K562 (cell line): ENCODE measurements around the gene RHOC. TPM values are rescaled to one million over a fixed set of nuclear protein-coding genes. Genes with fewer than 3 reads are reported as not detected.

ENCODE experiments used
- ATAC-seq: fragments of 200-7000 bp; cut with Tn5 transposase; 3 replicates; pipeline ENCODE4 v1.9.1; 2020; ENCODE audit warnings: moderate library complexity
- BruUV-seq: library from RNA; stranded (reverse); fragments of 400-500 nt; replicated peaks from 2 replicates; lab custom pipeline; 2021; lab: Mats Ljungman, UMichigan
- CTCF ChIA-PET: fragments of 300-600 bp; formaldehyde crosslinking; extraction: SDS; loops from one replicate; lab custom pipeline; 2021; ENCODE audit warnings: low intra/inter-chr PET ratio; lab: Yijun Ruan, JAX
- POLR2A ChIA-PET: fragments of 300-600, 350-650 bp; sonication (Branson Sonifier 250); formaldehyde crosslinking; extraction: SDS; loops from one replicate; lab custom pipeline; 2021; ENCODE audit warnings: antibody characterized with exemption, inconsistent platforms; lab: Yijun Ruan, JAX
- DNase-seq, 4 experiments: peaks; one replicate each; pipeline versions ENCODE4 v3.0.0 to v3.0.0-alpha.2; 2011 to 2018; ENCODE audit warnings: low spot score in 3 of 4, mixed read lengths in 3 of 4; ENCODE audit errors: extremely low read depth in 1 of 4
- FAIRE-seq: peaks from 2 replicates; lab custom pipeline; 2011; peaks lifted over from hg19 to GRCh38; lab: Jason Lieb, UNC
- H2AFZ ChIP-seq: 2 replicates; pipeline ENCODE4 v1.6.0; 2011; ENCODE audit warnings: low read depth, low read length, control low read depth, inconsistent platforms
- H3K27ac ChIP-seq: fragments of 200-600 bp; 3 replicates; pipeline ENCODE4 v1.8.0; 2011; ENCODE audit warnings: low read depth, mild to moderate bottlenecking, control low read depth, inconsistent platforms, low read length, moderate library complexity, mixed read lengths; ENCODE audit errors: extremely low read depth
- H3K27me3 ChIP-seq, 2 experiments: fragments of 300-600 bp in 1 of 2; 2 replicates in 1 of 2; 3 replicates in 1 of 2; pipeline versions ENCODE4 v1.6.0 to v1.8.0; 2011; ENCODE audit warnings: inconsistent platforms in 2 of 2, low read length in 2 of 2, mild to moderate bottlenecking in 1 of 2, mixed read lengths in 1 of 2, moderate library complexity in 1 of 2; ENCODE audit not compliant: control insufficient read depth in 2 of 2, insufficient read depth in 2 of 2
- H3K36me3 ChIP-seq: fragments of 300-600 bp; 3 replicates; pipeline ENCODE4 v1.8.0; 2011; ENCODE audit warnings: mild to moderate bottlenecking, low read length, inconsistent platforms; ENCODE audit not compliant: control insufficient read depth, insufficient read depth
- H3K4me1 ChIP-seq, 2 experiments: fragments of 200-600 bp in 1 of 2; replicated peaks in 1 of 2; 2 replicates in 1 of 2; 3 replicates in 1 of 2; pipeline versions ENCODE4 v1.5.1 to v1.8.0; 2011; ENCODE audit warnings: inconsistent platforms in 2 of 2, low read length in 2 of 2, mild to moderate bottlenecking in 1 of 2, mixed read lengths in 1 of 2, moderate library complexity in 1 of 2; ENCODE audit not compliant: control insufficient read depth in 2 of 2, insufficient read depth in 2 of 2
- H3K4me2 ChIP-seq: 2 replicates; pipeline ENCODE4 v1.6.1; 2011; ENCODE audit warnings: low read length, control low read depth, inconsistent platforms, mixed read lengths; ENCODE audit not compliant: insufficient read depth
- H3K4me3 ChIP-seq: fragments of 200-600 bp; sonication (generic), shearing (Covaris generic); 2 replicates; pipeline ENCODE4 v1.5.1; 2016; ENCODE audit warnings: control low read depth, inconsistent platforms
- H3K79me2 ChIP-seq: fragments of 200-600 bp; 3 replicates; pipeline ENCODE4 v1.8.0; 2011; ENCODE audit warnings: low read length, inconsistent platforms; ENCODE audit not compliant: control insufficient read depth, insufficient read depth
- H3K9ac ChIP-seq, 2 experiments: 2 replicates each; pipeline versions ENCODE4 v1.6.0 to v1.6.1; 2011; ENCODE audit warnings: low read depth in 2 of 2, low read length in 2 of 2, control low read depth in 1 of 2, inconsistent platforms in 1 of 2, mild to moderate bottlenecking in 1 of 2, mixed read lengths in 1 of 2; ENCODE audit not compliant: insufficient read depth in 1 of 2
- H3K9me1 ChIP-seq: one replicate; pipeline ENCODE4 v1.6.0; 2011; ENCODE audit warnings: inconsistent platforms, mild to moderate bottlenecking, low read length, moderate library complexity; ENCODE audit not compliant: control insufficient read depth, insufficient read depth
- H3K9me3 ChIP-seq: replicated peaks from 2 replicates; pipeline ENCODE4 v1.5.1; 2011; ENCODE audit warnings: low read depth, low read length, inconsistent platforms; ENCODE audit not compliant: control insufficient read depth, insufficient read depth
- H4K20me1 ChIP-seq: replicated peaks from 2 replicates; pipeline ENCODE4 v1.6.1; 2011; ENCODE audit warnings: low read length, inconsistent platforms, mixed read lengths; ENCODE audit not compliant: control insufficient read depth, insufficient read depth
- CC2D1A ChIP-seq: fragments of 450-650 bp; IDR thresholded peaks from 2 replicates; pipeline ENCODE4 v1.6.1; 2017; ENCODE audit warnings: mild to moderate bottlenecking
- DDX20 ChIP-seq: fragments of 450-650 bp; IDR thresholded peaks from 2 replicates; pipeline ENCODE4 v1.6.1; 2016; ENCODE audit warnings: missing genetic modification characterization, low read depth, mild to moderate bottlenecking, missing compliant biosample characterization, moderate library complexity
- GABPB1 ChIP-seq: sonication (generic); formaldehyde crosslinking; IDR thresholded peaks from 2 replicates; pipeline ENCODE4 v1.8.0; 2022; ENCODE audit warnings: mild to moderate bottlenecking, missing genetic modification reagents
- IFI16 ChIP-seq: fragments of 250-450 bp; sonication (Bioruptor Pico); IDR thresholded peaks from 2 replicates; pipeline ENCODE4 v2.1.2; 2022; ENCODE audit warnings: mild to moderate bottlenecking, inconsistent platforms
- KDM4B ChIP-seq, 2 experiments: fragments of 450-650 bp in 1 of 2; sonication (generic) in 1 of 2; IDR thresholded peaks; 2 replicates each; pipeline ENCODE4 v1.6.1; 2016 to 2017; ENCODE audit warnings: borderline replicate concordance in 2 of 2, antibody characterized with exemption in 1 of 2, low read depth in 1 of 2, mild to moderate bottlenecking in 1 of 2
- KLF1 ChIP-seq: fragments of 450-650 bp; IDR thresholded peaks from 2 replicates; pipeline ENCODE4 v1.6.1; 2016; ENCODE audit warnings: missing genetic modification characterization, missing compliant biosample characterization
- POLR3G ChIP-seq: IDR thresholded peaks from 2 replicates; pipeline ENCODE4 v1.6.1; 2011; ENCODE audit not compliant: insufficient read length, insufficient replicate concordance; ENCODE audit errors: extremely low read depth
- RB1 ChIP-seq: fragments of 450-650 bp; IDR thresholded peaks from 2 replicates; pipeline ENCODE4 v1.6.1; 2017; ENCODE audit warnings: low read depth, mild to moderate bottlenecking
- RBM25 ChIP-seq: fragments of 200-400 bp; formaldehyde crosslinking; IDR thresholded peaks from 2 replicates; pipeline ENCODE4 v1.6.1; 2018; ENCODE audit warnings: low read length, low read depth, moderate library complexity; ENCODE audit not compliant: severe bottlenecking
- YBX1 ChIP-seq: fragments of 450-650 bp; IDR thresholded peaks from 2 replicates; pipeline ENCODE4 v1.7.1; 2016; ENCODE audit warnings: mild to moderate bottlenecking
- ZNF57 ChIP-seq: fragments of 450-650 bp; formaldehyde crosslinking; IDR thresholded peaks from 2 replicates; pipeline ENCODE4 v1.4.0; 2020; ENCODE audit warnings: mild to moderate bottlenecking, moderate library complexity
- ZNF766 ChIP-seq: fragments of 200-800 bp; sonication (Bioruptor generic); conservative IDR thresholded peaks from 2 replicates; pipeline ENCODE4 v1.6.1; 2016; ENCODE audit warnings: missing genetic modification characterization, missing compliant biosample characterization
- ZNF830 ChIP-seq: fragments of 250-450 bp; sonication (Bioruptor Pico); IDR thresholded peaks from 2 replicates; pipeline ENCODE4 v1.5.0; 2021; ENCODE audit warnings: mild to moderate bottlenecking
- WGBS: fragments of 100-300 bp; shearing (Covaris generic); methylation state at CpG from one replicate; pipeline ENCODE4 v1.1.6; 2016; ENCODE audit warnings: low coverage, mixed read lengths; ENCODE audit not compliant: insufficient coverage; ENCODE audit errors: missing lambda C conversion rate; 5-methylcytosine and 5-hydroxymethylcytosine counted together
- in situ Hi-C: fragments of 300-500 bp; cut with MboI; formaldehyde crosslinking; loops from 4 replicates; pipeline ENCODE4 v1.15.0; 2018; ENCODE audit warnings: inconsistent platforms, mixed read lengths
- intact Hi-C: fragments of 100-400 bp; cut with micrococcal nuclease; formaldehyde crosslinking; loops from 2 replicates; pipeline ENCODE4 v1.14.2; 2022
- polyA plus RNA-seq, 8 experiments: library from polyadenylated mRNA; depleted of rRNA in 4 of 8; stranded (reverse) in 5 of 8; unstranded in 3 of 8; fragments of >200 nt; fragmentation: Nextera tagmentation in 2 of 8; fragmentation: Illumina TruSeq in 1 of 8; extraction: Ambion mirVana in 2 of 8; extraction: Trizol in 1 of 8; gene quantifications; 2 replicates each; pipeline versions ENCODE4 v1.2.1 to v1.2.3, GENCODE V29; 2011 to 2014; ENCODE audit warnings: inconsistent platforms in 1 of 8, missing spikeins in 1 of 8
- total RNA-seq, 7 experiments: library from RNA; depleted of rRNA in 6 of 7; stranded (reverse); fragments of >200 nt in 6 of 7; fragmentation: Illumina TruSeq in 2 of 7; extraction: Trizol in 2 of 7; gene quantifications; 2 replicates each; pipeline versions ENCODE4 v1.2.1 to v1.2.3, GENCODE V29; 2011 to 2021; ENCODE audit warnings: low replicate concordance in 1 of 7
- TF ChIP-seq, protein P1 (sequence below): sonication (generic); formaldehyde crosslinking; IDR thresholded peaks from 2 replicates; pipeline ENCODE4 v1.8.1; 2023; ENCODE audit warnings: mild to moderate bottlenecking, missing genetic modification reagents
- TF ChIP-seq, protein P2 (sequence below): sonication (generic); formaldehyde crosslinking; IDR thresholded peaks from 2 replicates; pipeline ENCODE4 v1.8.0; 2022; ENCODE audit warnings: missing genetic modification reagents, mild to moderate bottlenecking, moderate library complexity, borderline replicate concordance
- TF ChIP-seq, protein P3 (sequence below), 3 experiments: IDR thresholded peaks in 2 of 3; conservative IDR thresholded peaks in 1 of 3; 2 replicates each; pipeline ENCODE4 v1.5.1; 2011 to 2012; ENCODE audit warnings: low read length in 3 of 3, mild to moderate bottlenecking in 3 of 3, control low read depth in 2 of 3, improper control_type of control experiment in 1 of 3, inconsistent platforms in 1 of 3, low read depth in 1 of 3, mixed read lengths in 1 of 3, moderate library complexity in 1 of 3; ENCODE audit not compliant: insufficient read depth in 2 of 3

The RHOC gene
- total and polyA plus RNA-seq, 9 of the 15 experiments (the other 6 are each of a cell fraction or from before 2014, with no cell fraction given) = 35.2 to 364 (median 204) TPM

DNA sequence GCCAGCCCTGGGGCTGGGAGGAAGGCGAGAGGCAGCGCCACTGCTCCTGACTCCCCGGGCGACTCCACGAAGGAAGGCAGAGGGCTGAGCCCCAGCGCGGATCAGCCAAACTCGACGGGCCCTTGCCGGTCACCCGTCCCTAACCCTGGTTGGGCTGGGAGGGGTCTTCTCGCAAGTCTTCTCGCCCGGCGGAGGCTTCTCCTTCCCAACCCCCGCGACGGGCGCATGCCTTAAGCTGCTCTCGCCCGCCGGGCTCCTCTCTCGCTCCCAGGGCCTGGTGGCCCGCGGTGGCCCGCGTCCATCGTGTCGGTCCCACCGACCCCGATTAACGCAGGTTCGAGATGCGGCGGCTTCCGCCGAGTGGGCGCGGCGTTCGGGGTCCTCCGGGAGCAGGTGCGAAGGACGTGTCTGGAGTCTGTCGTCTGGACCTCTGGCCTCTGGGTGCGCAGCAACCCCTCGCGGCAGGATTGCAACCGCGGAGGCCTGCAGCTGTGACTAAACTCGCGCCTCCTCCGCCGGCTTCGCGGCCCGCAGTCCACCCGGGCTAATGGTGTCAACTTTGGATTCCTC, 37.2 kb upstream of the RHOC start:
- in situ Hi-C loops = no loop called here
- ATAC-seq (no peak), DNase-seq (no peak), FAIRE-seq (no peak)
- Histone ChIP-seq H3K36me3 (no peaks in the 10 kb centered on the region), H3K4me3 (no peak overlapping the region), H3K4me1 (peaks cover 0 to 11% of the 10 kb centered on the region in 2 experiments; a peak in 1 of 5 replicates), H3K79me2 (no peaks in the 10 kb centered on the region), H3K4me2 (no peak overlapping the region), H4K20me1 (no peaks in the 10 kb centered on the region), H3K27me3 (peaks cover 32 to 64% of the 10 kb centered on the region in 2 experiments), H3K9me3 (no peaks in the 10 kb centered on the region), H3K9me1 (no peaks in the 10 kb centered on the region), H2AFZ (no peak overlapping the region), H3K27ac (no peak overlapping the region), H3K9ac (no peak overlapping the region)
- ChIA-PET POLR2A (interaction anchor here (0.6 to 0.8 kb wide), 2 partner anchors 20 to 107 kb away, joined by 3 read pairs; no protein-coding TSS in a partner anchor), CTCF (no interaction called here)
- TF ChIP-seq ZNF830 (CRISPR knock-in tag) (no peak), GABPB1 (CRISPR knock-in tag) (no peak), KLF1 (no peak), IFI16 (CRISPR knock-in tag) (no peak), YBX1 (no peak), ZNF57 (CRISPR knock-in tag) (no peak), RBM25 (no peak), ZNF766 (CRISPR knock-in tag) (no peak), POLR3G (no peak), DDX20 (no peak), KDM4B (IDR thresholded peaks at IDR 0.05; ENCODE audit: borderline replicate concordance in 2 of 2, low read depth in 1 of 2) (no peak), CC2D1A (no peak), RB1 (no peak)
- TF ChIP-seq, protein P1, sequence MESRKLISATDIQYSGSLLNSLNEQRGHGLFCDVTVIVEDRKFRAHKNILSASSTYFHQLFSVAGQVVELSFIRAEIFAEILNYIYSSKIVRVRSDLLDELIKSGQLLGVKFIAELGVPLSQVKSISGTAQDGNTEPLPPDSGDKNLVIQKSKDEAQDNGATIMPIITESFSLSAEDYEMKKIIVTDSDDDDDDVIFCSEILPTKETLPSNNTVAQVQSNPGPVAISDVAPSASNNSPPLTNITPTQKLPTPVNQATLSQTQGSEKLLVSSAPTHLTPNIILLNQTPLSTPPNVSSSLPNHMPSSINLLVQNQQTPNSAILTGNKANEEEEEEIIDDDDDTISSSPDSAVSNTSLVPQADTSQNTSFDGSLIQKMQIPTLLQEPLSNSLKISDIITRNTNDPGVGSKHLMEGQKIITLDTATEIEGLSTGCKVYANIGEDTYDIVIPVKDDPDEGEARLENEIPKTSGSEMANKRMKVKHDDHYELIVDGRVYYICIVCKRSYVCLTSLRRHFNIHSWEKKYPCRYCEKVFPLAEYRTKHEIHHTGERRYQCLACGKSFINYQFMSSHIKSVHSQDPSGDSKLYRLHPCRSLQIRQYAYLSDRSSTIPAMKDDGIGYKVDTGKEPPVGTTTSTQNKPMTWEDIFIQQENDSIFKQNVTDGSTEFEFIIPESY (CRISPR knock-in tag) = peak; percentile 92
- TF ChIP-seq, protein P2, sequence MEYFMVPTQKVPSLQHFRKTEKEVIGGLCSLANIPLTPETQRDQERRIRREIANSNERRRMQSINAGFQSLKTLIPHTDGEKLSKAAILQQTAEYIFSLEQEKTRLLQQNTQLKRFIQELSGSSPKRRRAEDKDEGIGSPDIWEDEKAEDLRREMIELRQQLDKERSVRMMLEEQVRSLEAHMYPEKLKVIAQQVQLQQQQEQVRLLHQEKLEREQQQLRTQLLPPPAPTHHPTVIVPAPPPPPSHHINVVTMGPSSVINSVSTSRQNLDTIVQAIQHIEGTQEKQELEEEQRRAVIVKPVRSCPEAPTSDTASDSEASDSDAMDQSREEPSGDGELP = no peak
- TF ChIP-seq, protein P3, sequence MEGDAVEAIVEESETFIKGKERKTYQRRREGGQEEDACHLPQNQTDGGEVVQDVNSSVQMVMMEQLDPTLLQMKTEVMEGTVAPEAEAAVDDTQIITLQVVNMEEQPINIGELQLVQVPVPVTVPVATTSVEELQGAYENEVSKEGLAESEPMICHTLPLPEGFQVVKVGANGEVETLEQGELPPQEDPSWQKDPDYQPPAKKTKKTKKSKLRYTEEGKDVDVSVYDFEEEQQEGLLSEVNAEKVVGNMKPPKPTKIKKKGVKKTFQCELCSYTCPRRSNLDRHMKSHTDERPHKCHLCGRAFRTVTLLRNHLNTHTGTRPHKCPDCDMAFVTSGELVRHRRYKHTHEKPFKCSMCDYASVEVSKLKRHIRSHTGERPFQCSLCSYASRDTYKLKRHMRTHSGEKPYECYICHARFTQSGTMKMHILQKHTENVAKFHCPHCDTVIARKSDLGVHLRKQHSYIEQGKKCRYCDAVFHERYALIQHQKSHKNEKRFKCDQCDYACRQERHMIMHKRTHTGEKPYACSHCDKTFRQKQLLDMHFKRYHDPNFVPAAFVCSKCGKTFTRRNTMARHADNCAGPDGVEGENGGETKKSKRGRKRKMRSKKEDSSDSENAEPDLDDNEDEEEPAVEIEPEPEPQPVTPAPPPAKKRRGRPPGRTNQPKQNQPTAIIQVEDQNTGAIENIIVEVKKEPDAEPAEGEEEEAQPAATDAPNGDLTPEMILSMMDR (IDR thresholded peaks at IDR 0.05 in 2 of 3, conservative IDR thresholded peaks at IDR 0.05 in 1 of 3; ENCODE audit: insufficient read depth in 2 of 3, low read depth in 1 of 3, low read length in 3 of 3) = 0 out of 6 replicates have a peak, but pooled peaks of 1 of the 3 experiments have one; percentile 4
- intact Hi-C loops = no loop called here
- no TSS peak for BruUV-seq
- whole genome bisulfite sequencing = 67% methylated on average over 56 of the region's 58 CpGs
